ENCODE results near the gene WWC1.
A peak's percentile ranks its signal among the peaks of the same experiment; 100 is the strongest.
"Not testable (repeated sequence)": the region's sequence is repeated elsewhere in the genome, so short reads cannot be mapped to it uniquely, and the experiment has no call there.

WWC1 gene

DNA sequence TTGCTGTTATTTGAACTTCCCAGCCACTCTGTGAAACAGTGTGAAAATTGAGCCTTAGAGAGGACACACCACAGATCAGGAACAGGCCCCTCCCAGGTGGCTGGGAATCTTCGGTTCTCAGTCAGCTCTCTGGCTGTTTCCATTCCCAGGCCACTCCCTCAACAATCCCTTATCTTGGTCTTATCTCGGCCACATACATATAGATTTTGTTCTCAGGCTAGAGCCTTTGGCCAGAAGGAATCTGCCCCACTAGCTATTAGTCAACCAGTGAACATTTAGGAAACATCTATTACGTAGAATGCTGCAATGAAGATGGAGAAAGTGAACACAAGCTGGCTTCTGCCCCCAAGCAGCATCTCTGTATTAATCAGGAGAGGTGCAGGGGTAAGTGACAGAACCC, 21.0 kb upstream of the WWC1 start:
- H3K4me1 Mint-ChIP-seq (ENCODE audit: low read depth), result peaks cover 2% of the 10 kb centered on the region
- H3K36me3 Mint-ChIP-seq (ENCODE audit: low read depth), result no peaks in the 10 kb centered on the region
- peaks cover 18% of the 10 kb centered on the region for H3K27me3 Mint-ChIP-seq (ENCODE audit: low read depth)
- no peak overlapping the region for H3K27ac Mint-ChIP-seq
- no peak for DNase-seq (ENCODE audit: low spot score)
- H3K4me3 Mint-ChIP-seq, result no peak overlapping the region
- H3K9me3 Mint-ChIP-seq, result no peaks in the 10 kb centered on the region

DNA sequence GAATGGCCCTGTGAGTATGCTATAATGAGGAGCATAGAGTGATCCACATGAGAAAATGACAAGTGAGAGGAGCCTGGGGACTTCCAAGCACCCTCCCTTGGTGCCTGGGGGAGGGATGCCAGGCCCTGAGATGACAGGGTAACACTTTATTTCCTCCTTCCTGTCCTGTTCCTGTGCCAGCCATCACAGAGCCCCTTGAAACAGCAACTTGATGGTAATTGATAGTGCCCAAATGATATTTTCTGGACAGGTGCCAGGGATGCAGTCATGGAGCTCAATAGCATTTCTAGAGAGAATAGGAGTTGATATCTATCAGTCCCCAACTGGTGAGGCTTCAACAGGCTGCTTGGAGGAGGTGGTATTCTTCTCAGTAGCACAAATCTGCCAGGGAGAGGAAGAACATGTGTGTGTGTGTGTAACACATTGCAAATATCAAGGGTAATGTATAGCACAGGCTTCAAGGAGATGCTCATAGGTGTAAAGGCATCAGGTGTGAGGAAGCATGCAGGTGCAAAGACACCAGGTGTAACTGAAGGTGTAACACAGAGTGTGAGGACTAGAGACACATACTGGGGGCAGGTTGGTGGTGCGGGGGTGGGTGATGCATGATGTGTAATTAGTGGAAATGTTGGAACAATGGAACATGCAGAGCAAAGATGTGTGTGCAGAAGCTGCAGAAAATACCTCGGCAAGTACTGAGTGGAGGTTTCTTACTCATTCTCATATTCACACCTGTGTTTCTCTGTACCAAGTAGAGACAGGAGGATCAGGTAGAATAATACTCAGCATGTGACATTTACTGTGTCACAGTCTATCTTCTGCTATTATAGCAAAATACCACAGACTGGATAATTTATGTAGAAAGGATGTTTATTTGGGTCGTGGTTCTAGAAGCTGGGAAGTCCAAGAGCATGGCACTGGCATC, 18.1 kb upstream of the WWC1 start:
- Mint-ChIP-seq H3K27ac (no peak overlapping the region), H3K4me1 (ENCODE audit: low read depth) (peaks cover 1% of the 10 kb centered on the region), H3K36me3 (ENCODE audit: low read depth) (no peaks in the 10 kb centered on the region), H3K9me3 (no peaks in the 10 kb centered on the region), H3K27me3 (ENCODE audit: low read depth) (peaks cover 17% of the 10 kb centered on the region), H3K4me3 (no peak overlapping the region)
- DNase-seq (ENCODE audit: low spot score), result no peak

DNA sequence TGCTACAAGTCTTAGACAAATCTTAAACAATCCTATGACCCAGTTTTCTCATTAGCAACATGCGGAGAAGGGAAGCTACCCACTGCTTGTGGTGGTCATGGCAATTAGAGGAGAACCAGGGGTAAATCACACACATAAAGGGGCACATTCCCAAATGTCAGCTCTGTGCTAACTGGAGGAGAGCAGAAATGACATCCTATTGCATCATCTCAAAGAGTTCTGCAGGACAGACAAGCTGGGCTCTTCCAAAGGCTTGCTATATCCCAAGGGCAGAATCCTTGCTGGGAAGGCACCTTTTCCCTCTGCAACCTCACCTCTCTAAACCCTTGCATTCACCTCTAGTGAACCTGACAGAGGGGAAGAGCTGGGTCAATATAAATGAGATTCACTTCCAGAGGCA, 17.0 kb upstream of the WWC1 start:
- H3K4me3 Mint-ChIP-seq, result no peak overlapping the region
- no peaks in the 10 kb centered on the region for H3K4me1 Mint-ChIP-seq (ENCODE audit: low read depth)

DNA sequence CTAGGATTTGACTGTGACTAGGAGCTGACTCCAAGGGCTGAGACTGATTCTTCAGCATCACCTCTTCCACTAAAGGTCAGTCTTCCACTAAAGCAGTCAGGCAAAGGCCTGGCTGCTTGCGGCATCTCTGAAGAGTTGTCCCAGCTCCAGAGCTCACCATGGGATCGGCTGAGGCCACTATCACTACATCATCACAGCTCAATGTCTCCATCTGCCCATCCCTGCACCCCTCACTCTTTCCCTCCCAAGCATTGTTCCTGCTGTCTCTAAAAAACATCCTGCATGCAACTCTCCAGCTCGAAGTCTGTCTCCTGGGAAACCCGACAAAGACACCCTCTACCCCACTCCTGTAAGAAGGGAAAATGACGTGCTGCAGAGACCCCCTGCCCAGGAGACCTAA, 15.5 kb upstream of the WWC1 start:
- Mint-ChIP-seq H3K4me3 (no peak overlapping the region), H3K36me3 (ENCODE audit: low read depth) (no peaks in the 10 kb centered on the region), H3K9me3 (no peaks in the 10 kb centered on the region), H3K27me3 (ENCODE audit: low read depth) (peaks cover 8% of the 10 kb centered on the region), H3K4me1 (ENCODE audit: low read depth) (no peaks in the 10 kb centered on the region), H3K27ac (no peak overlapping the region)
- no peak for DNase-seq (ENCODE audit: low spot score)

More for the DNA sequence above, 17.0 kb upstream of the WWC1 start:
- Mint-ChIP-seq H3K9me3 (no peaks in the 10 kb centered on the region), H3K27me3 (ENCODE audit: low read depth) (peaks cover 11% of the 10 kb centered on the region), H3K27ac (no peak overlapping the region), H3K36me3 (ENCODE audit: low read depth) (no peaks in the 10 kb centered on the region)
- DNase-seq (ENCODE audit: low spot score), result no peak

DNA sequence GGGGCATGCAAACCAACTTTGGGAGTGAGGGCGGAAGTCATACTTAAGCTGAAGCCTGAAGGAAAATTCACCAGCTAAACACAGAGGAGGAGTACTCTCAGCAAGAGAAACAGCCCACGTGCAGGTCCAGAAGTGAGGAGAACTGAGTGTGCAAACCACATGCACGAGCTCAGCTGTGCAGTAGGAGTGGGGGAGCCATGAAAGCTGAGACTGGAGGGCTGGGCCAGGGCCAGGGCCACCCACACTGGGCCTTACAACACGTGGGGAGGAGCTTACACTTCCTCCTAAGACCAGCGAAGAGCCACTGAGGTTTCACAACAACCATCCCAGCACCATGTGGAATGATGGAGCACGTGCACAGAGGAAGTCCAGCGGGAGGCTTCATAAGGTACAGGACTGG, 9.3 kb upstream of the WWC1 start:
- no peak for DNase-seq (ENCODE audit: low spot score)

DNA sequence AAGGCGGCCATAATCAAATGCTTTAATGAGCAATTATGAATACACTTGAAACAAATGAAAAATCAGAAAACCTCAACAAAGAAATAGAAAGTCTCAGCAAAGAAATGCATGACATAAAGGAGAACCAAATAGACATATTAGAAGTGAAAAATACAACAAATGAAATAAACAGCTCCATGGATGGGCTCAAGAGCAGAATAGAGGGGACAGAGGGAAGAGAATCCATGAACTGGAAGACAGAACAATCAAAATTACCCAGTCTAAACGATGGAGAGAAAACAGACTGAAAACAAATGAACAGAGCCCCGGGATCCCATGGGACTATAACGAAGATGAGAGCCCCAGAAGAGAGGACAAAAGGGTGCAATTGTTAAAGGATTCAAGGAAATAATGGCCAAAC, 6.6 kb upstream of the WWC1 start:
- Mint-ChIP-seq H3K27me3 (ENCODE audit: low read depth) (peaks cover 20% of the 10 kb centered on the region), H3K36me3 (ENCODE audit: low read depth) (no peaks in the 10 kb centered on the region), H3K4me1 (ENCODE audit: low read depth) (no peaks in the 10 kb centered on the region), H3K4me3 (no peak overlapping the region), H3K27ac (no peak overlapping the region), H3K9me3 (peaks cover 11% of the 10 kb centered on the region)
- DNase-seq (ENCODE audit: low spot score), result no peak

More for the DNA sequence above, 9.3 kb upstream of the WWC1 start:
- Mint-ChIP-seq H3K36me3 (ENCODE audit: low read depth) (no peaks in the 10 kb centered on the region), H3K27me3 (ENCODE audit: low read depth) (peaks cover 13% of the 10 kb centered on the region), H3K4me1 (ENCODE audit: low read depth) (no peaks in the 10 kb centered on the region), H3K27ac (no peak overlapping the region), H3K9me3 (peaks cover 11% of the 10 kb centered on the region), H3K4me3 (no peak overlapping the region)

DNA sequence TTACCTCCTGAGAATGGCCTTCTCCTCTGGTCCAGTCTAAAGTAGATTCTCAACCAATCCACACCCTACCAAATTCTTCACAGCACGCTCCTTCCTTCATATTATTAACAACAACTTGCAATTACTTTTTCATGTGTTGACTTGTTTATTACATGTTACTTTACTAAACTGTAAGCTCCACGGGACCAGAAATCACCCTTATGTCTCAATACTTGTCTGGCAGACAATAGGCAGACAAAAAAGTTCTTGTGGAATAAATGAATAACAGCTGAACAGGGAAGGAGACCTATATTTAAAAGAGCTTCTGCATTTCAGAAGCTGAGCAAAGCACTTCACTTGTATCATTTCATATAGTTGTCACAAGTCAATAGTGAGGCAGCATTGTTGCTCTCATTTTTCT, 5.7 kb upstream of the WWC1 start:
- Mint-ChIP-seq H3K4me1 (ENCODE audit: low read depth) (no peaks in the 10 kb centered on the region), H3K36me3 (ENCODE audit: low read depth) (no peaks in the 10 kb centered on the region), H3K27ac (no peak overlapping the region), H3K4me3 (no peak overlapping the region), H3K9me3 (peaks cover 11% of the 10 kb centered on the region), H3K27me3 (ENCODE audit: low read depth) (peaks cover 26% of the 10 kb centered on the region)
- no peak for DNase-seq (ENCODE audit: low spot score)

DNA sequence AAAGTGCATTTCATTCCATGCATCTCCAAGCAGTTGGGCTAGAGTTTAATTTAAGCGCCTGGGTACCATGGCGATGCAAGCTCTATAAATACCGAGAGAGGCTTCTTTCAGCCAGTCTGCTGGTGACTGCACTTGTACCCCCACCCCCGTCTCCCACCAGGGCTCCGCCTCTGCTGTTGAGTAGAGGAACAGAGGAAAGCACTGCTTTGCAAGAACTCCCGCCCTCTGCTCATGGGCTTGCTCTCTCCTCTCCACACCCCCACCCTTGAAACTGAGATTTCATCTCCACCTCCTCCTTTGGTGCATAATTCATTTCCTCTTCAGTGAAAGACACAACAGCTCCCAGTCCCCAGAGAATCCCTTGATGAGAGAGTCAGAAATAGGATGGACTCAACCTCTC, 5.1 kb upstream of the WWC1 start:
- Mint-ChIP-seq H3K27ac (no peak overlapping the region), H3K27me3 (ENCODE audit: low read depth) (peaks cover 32% of the 10 kb centered on the region), H3K9me3 (peaks cover 11% of the 10 kb centered on the region), H3K4me3 (no peak overlapping the region), H3K36me3 (ENCODE audit: low read depth) (no peaks in the 10 kb centered on the region), H3K4me1 (ENCODE audit: low read depth) (no peaks in the 10 kb centered on the region)
- no peak for DNase-seq (ENCODE audit: low spot score)

DNA sequence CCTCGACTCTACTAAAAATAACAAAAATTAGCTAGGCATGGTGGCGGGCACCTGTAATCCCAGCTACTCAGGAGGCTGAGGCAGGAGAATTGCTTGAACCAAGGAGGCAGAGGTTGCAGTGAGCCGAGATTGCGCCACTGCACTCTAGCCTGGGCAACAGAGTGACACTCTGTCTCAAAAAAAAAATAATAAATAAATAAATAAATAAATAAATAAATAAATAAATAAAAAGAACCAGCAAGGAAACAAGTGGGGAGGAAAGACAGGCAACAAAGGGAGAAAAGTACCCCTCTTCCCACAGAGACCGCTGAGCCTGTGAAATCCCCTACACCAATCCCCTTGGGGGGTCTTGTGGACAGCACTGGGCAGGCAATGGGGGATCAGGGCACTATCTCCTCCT, 4.6 kb upstream of the WWC1 start:
- H3K36me3 Mint-ChIP-seq (ENCODE audit: low read depth); DNase-seq (ENCODE audit: low spot score); H3K27ac Mint-ChIP-seq; H3K4me1 Mint-ChIP-seq (ENCODE audit: low read depth); H3K4me3 Mint-ChIP-seq: not testable (repeated sequence)
- H3K27me3 Mint-ChIP-seq (ENCODE audit: low read depth), result peaks cover 32% of the 10 kb centered on the region
- peaks cover 11% of the 10 kb centered on the region for H3K9me3 Mint-ChIP-seq

DNA sequence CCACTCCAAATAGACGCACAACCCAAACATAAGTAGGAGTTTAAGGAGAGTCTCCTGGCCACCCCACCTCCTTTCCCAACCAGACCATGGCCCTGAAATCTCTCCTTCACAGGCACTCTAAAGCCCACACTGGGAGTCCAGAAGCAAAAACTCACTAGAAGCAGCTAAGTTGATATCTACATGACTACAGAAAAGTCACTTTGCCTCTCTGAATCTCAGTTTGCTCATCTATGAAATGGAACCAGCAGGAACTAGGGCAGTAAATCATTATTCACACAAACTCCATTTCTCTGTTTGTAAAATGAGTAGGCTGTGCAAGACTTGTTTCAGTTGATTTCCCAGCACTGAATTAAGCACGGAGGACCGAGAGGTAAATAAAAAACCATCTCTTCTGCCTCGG, 4.1 kb upstream of the WWC1 start:
- H3K9me3 Mint-ChIP-seq, result peaks cover 11% of the 10 kb centered on the region

DNA sequence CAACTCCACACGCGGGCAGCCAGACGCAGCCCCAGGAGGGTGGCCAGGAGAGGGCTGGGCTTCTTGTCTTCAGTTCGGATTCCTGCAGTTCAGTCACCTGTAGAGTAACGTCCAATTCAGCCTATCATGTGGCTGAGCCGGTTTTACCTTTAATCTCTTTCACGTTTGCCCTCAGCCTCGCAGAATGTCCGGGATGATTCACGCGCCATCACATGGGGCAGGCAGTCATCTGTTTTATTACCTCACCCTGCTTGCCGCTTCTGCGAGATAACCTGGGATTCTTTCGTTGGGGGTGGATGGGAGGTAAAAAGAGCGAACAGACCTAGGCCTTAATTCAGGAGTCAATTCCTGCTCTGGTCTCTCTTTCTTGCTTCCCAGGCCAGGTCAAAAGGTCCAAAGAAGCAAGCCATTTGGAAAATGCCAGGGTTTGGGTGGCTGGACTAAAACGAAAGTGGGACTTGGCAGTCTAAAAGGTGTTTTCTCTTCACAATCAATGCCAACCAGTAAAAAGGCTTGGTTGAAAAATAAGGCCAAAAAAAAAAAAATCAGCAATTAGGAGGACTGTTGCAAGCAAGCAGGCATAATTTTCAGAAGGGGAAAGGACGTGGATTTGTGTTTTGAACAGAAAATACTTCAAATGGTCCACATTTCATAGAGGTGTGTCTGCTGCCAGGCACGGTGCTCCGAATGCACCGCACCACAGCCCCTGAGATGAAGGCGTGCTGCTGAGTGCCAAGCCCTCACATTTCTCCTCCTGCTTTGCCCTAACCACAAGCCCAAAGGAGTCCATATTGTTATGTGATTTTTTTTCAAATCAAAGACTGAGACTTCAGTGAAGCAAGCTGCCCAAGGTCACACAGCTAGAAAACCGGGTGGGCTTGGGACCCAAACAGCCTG, 2.8 kb upstream of the WWC1 start:
- Mint-ChIP-seq H3K4me3 (no peak overlapping the region), H3K4me1 (ENCODE audit: low read depth) (no peaks in the 10 kb centered on the region), H3K27me3 (ENCODE audit: low read depth) (peaks cover 43% of the 10 kb centered on the region), H3K9me3 (peaks cover 11% of the 10 kb centered on the region), H3K36me3 (ENCODE audit: low read depth) (no peaks in the 10 kb centered on the region), H3K27ac (no peak overlapping the region)
- DNase-seq (ENCODE audit: low spot score), result no peak

More for the DNA sequence above, 4.1 kb upstream of the WWC1 start:
- Mint-ChIP-seq H3K27me3 (ENCODE audit: low read depth) (peaks cover 32% of the 10 kb centered on the region), H3K4me3 (no peak overlapping the region), H3K27ac (no peak overlapping the region), H3K36me3 (ENCODE audit: low read depth) (no peaks in the 10 kb centered on the region), H3K4me1 (ENCODE audit: low read depth) (no peaks in the 10 kb centered on the region)
- no peak for DNase-seq (ENCODE audit: low spot score)

DNA sequence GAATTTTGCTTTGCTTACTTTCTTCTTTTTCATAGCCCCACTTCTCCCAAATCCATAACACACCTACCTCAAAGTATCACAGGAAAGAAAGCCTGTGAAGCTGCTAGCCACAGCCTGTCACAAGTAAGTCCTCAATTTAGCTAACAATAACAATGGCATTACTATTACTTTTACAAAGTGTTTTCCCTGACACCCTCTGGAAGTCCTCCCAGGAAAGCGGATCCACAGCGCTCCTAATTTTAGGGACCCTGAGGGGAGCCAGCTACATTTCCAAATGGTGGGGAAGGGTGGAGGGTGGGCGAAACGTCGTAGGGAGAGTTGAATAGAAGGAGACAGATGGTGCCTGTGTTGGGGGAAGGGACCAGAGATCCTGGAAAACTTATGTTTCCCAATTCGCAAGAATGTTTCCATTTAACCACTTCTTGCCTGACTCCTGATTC, 523 bp upstream of the WWC1 start:
- Mint-ChIP-seq H3K27ac (no peak overlapping the region), H3K4me3 (peak overlapping the region; percentile 52), H3K36me3 (ENCODE audit: low read depth) (no peaks in the 10 kb centered on the region), H3K27me3 (ENCODE audit: low read depth) (peaks cover 43% of the 10 kb centered on the region), H3K9me3 (no peaks in the 10 kb centered on the region), H3K4me1 (ENCODE audit: low read depth) (no peaks in the 10 kb centered on the region)
- DNase-seq (ENCODE audit: low spot score), result no peak

DNA sequence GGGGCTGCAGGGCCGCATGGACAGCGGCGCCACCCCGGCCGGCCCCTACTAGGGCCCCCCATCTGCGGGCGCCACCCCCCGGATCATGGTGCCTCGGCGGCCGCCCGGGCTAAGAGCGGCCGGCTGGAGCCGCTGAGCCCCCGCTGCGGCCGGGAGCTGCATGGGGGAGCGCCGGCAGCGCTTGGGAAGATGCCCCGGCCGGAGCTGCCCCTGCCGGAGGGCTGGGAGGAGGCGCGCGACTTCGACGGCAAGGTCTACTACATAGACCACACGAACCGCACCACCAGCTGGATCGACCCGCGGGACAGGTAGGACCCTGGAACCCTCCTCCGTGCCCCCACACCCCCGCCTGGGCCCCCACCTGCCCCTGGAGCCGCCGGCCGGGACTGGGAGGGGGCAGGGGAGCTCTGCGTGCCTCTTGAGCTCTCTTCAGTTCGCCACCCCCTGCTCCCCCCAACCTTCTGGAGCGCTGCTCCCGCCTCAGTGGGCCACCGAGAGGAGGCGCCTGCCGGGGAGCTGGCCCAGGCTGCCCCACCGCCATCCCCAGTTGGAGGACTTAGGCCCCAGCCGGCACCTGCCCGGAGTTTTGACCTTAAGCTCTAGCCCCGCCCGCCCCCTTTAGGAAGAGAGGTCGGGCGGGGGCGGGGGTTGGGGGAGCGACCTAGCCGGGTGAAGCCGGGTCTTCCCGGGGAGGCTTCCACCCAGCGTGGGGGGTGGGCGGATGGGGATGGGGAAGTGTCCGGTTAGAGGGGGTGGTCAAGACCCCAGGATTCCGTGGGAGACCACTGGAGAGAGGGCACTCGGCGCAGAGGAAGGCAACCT, 730 bp downstream of the WWC1 start:
- no peak for DNase-seq (ENCODE audit: low spot score)
- peaks cover 36% of the 10 kb centered on the region for H3K27me3 Mint-ChIP-seq (ENCODE audit: low read depth)
- H3K36me3 Mint-ChIP-seq (ENCODE audit: low read depth), result no peaks in the 10 kb centered on the region
- no peaks in the 10 kb centered on the region for H3K4me1 Mint-ChIP-seq (ENCODE audit: low read depth)
- no peak overlapping the region for H3K4me3 Mint-ChIP-seq
- H3K9me3 Mint-ChIP-seq, result no peaks in the 10 kb centered on the region
- no peak overlapping the region for H3K27ac Mint-ChIP-seq

Measured in T-helper 2 cell treated with Interferon-gamma antibody and Interleukin-4, amounts not matched to agents 5 μg/mL and 100 μg/mL, for 36 hours (primary cell).